Prostate gland (tissue), 2 donors: ENCODE results near the gene UNK. TPM values are rescaled to one million over a fixed set of nuclear protein-coding genes. Genes with fewer than 3 reads are reported as not detected.

Source experiments
- DNase-seq: peaks from one replicate; pipeline ENCODE4 v3.0.0-alpha.2; 2019; ENCODE audit warnings: low spot score
- H3K27ac ChIP-seq, 2 donors: fragments of 200-600 bp; sonication (generic); 2 replicates each; pipeline ENCODE4 v1.5.1; 2017 to 2019
- H3K27me3 ChIP-seq: fragments of 200-600 bp; sonication (generic); replicated peaks from 2 replicates; pipeline ENCODE4 v1.5.1; 2019; ENCODE audit not compliant: insufficient read depth
- H3K36me3 ChIP-seq, 2 donors: fragments of 200-600 bp; sonication (generic); 1 replicate in 1 of 2; 2 replicates in 1 of 2; pipeline versions ENCODE4 v1.5.1 to v1.8.1; 2017 to 2019
- H3K4me1 ChIP-seq: fragments of 200-600 bp; sonication (generic); replicated peaks from 2 replicates; pipeline ENCODE4 v1.5.1; 2019
- H3K4me3 ChIP-seq, 2 donors: fragments of 200-600 bp; sonication (generic); 2 replicates each; pipeline ENCODE4 v1.5.1; 2017 to 2019
- H3K9me3 ChIP-seq: fragments of 200-600 bp; sonication (generic); 2 replicates; pipeline ENCODE4 v1.5.1; 2017
- POLR2A ChIP-seq: fragments of 450-650 bp; IDR thresholded peaks from one replicate; pipeline ENCODE4 v1.6.1; 2016; ENCODE audit warnings: antibody characterized with exemption, mild to moderate bottlenecking
- POLR2AphosphoS5 ChIP-seq: sonication (generic); formaldehyde crosslinking; IDR thresholded peaks from one replicate; pipeline ENCODE4 v1.6.1; 2017; ENCODE audit warnings: antibody characterized with exemption
- WGBS: methylation state at CpG from one replicate; pipeline ENCODE4 v1.1.5; 2018; 5-methylcytosine and 5-hydroxymethylcytosine counted together
- intact Hi-C: fragments of 100-400 bp; cut with DNase I; formaldehyde crosslinking; loops from one replicate; pipeline ENCODE4 v1.14.2; 2022
- total RNA-seq, 2 donors: library from RNA; depleted of rRNA; stranded (reverse); fragments of >200 nt; gene quantifications; one replicate each; pipeline ENCODE4 v1.1.0, GENCODE V29; 2016
- TF ChIP-seq, protein P1 (sequence below), 4 experiments: fragments of 200-600 bp in 2 of 4; fragments of 450-650 bp in 2 of 4; sonication (generic) in 2 of 4; IDR thresholded peaks; 1 replicate in 3 of 4; 2 replicates in 1 of 4; pipeline ENCODE4 v1.5.1; 2016 to 2019; ENCODE audit warnings: antibody characterized with exemption in 4 of 4, mild to moderate bottlenecking in 2 of 4, moderate library complexity in 2 of 4

Gene UNK
- total RNA-seq, 2 donors from 2014 or later: 68.9 to 72.5 TPM

DNA sequence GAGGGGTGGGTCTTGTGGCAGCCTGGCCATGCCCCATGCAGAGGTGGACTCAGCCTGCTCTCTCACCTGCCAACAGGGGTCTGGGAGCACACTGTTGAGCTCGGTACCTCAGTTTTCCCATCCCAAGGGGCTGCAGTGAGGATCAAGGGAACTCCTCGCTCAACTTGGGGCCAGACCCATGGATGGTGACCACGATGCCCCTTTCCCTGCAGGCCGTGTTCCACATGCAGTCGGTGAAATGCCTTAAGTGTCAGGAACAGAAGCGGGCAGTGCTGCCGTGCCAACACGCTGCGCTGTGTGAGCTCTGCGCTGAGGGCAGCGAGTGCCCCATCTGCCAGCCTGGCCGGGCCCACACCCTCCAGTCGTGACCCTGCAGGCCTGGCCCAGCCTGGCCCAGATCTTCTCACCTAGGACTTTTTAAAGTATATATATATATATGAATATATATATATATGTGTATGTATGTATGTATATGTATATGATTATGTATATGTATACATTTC, 39.5 kb downstream of the UNK start:
- WGBS: 86% methylated on average over 13 of the region's 13 CpGs
- intact Hi-C loops: no loop called here
- peaks cover 7% of the 10 kb centered on the region for H3K4me1 ChIP-seq
- H3K4me3 ChIP-seq: no peak overlapping the region
- TF ChIP-seq POLR2AphosphoS5: no peak
- TF ChIP-seq, protein P1, sequence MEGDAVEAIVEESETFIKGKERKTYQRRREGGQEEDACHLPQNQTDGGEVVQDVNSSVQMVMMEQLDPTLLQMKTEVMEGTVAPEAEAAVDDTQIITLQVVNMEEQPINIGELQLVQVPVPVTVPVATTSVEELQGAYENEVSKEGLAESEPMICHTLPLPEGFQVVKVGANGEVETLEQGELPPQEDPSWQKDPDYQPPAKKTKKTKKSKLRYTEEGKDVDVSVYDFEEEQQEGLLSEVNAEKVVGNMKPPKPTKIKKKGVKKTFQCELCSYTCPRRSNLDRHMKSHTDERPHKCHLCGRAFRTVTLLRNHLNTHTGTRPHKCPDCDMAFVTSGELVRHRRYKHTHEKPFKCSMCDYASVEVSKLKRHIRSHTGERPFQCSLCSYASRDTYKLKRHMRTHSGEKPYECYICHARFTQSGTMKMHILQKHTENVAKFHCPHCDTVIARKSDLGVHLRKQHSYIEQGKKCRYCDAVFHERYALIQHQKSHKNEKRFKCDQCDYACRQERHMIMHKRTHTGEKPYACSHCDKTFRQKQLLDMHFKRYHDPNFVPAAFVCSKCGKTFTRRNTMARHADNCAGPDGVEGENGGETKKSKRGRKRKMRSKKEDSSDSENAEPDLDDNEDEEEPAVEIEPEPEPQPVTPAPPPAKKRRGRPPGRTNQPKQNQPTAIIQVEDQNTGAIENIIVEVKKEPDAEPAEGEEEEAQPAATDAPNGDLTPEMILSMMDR (IDR thresholded peaks at IDR 0.05): no peak
- H3K27ac ChIP-seq: no peak overlapping the region
- H3K27me3 ChIP-seq: no peaks in the 10 kb centered on the region
- DNase-seq: no peak
- no peaks in the 10 kb centered on the region for H3K9me3 ChIP-seq
- peaks cover 9 to 10% of the 10 kb centered on the region in 2 donors for H3K36me3 ChIP-seq

- WGBS: 56% methylated on average over 2 of the region's 2 CpGs
- TF ChIP-seq POLR2AphosphoS5: no peak
- TF ChIP-seq, protein P1 (IDR thresholded peaks at IDR 0.05): no peak
- TF ChIP-seq POLR2A: no peak
- H3K9me3 ChIP-seq: no peaks in the 10 kb centered on the region
- peaks cover 7% of the 10 kb centered on the region for H3K4me1 ChIP-seq
- DNase-seq: no peak
- no peak overlapping the region for H3K27ac ChIP-seq
- H3K27me3 ChIP-seq: no peaks in the 10 kb centered on the region
- intact Hi-C loops: no loop called here
- no peak overlapping the region for H3K4me3 ChIP-seq
- H3K36me3 ChIP-seq: peaks cover 6 to 7% of the 10 kb centered on the region in 2 donors
These were observed 40.1 kb downstream of the UNK start for GRCh38 chr17:75824666-75825065.

- intact Hi-C loops: no loop called here
- Histone ChIP-seq H3K4me3 (no peak overlapping the region), H3K36me3 (peaks cover under 1 to 3% of the 10 kb centered on the region in 2 donors), H3K9me3 (no peaks in the 10 kb centered on the region), H3K4me1 (peaks cover 7% of the 10 kb centered on the region), H3K27ac (no peak overlapping the region), H3K27me3 (no peaks in the 10 kb centered on the region)
- TF ChIP-seq, protein P1 (IDR thresholded peaks at IDR 0.05): no peak
- TF ChIP-seq POLR2A (no peak), POLR2AphosphoS5 (no peak)
- 77% methylated on average over 13 of the region's 13 CpGs for WGBS
- no peak for DNase-seq
These were observed 40.5 kb downstream of the UNK start for GRCh38 chr17:75825149-75825552.

DNA sequence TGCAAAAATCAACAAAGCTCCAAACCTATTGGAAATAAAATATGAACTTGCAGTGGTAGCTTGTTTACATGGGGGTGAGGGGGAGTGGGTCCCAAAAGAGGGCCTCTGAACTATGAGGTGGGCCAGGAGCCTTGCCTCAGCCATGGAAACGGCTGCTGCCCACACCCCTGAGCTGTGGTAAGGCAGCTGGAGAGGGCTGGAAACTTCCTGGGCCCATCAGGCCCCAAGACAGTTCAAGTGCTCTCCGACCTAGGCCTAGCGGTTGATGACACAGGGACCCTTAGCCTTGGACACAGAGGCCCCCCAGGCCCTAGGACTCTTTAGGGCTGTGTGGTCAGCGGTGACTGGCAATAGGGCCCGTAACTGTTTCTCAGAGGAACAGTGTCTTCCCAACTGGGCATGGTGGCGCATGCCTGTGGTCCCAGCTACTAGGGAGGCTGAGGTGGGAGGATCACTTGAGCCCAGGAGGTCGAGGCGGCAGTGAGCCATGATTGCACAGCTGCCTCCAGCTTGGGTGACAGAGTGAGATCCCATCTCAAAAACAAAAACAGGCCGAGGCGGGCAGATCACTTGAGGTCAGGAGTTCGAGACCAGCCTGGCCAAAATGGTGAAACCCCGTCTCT, 41.3 kb downstream of the UNK start:
- Histone ChIP-seq H3K9me3 (no peaks in the 10 kb centered on the region), H3K4me1 (peaks cover 7% of the 10 kb centered on the region), H3K27ac (no peak overlapping the region), H3K36me3 (no peaks in the 10 kb centered on the region), H3K27me3 (no peaks in the 10 kb centered on the region), H3K4me3 (no peak overlapping the region)
- WGBS: 92% methylated on average over 12 of the region's 12 CpGs
- TF ChIP-seq POLR2A (no peak), POLR2AphosphoS5 (no peak)
- TF ChIP-seq, protein P1 (IDR thresholded peaks at IDR 0.05): no peak
- intact Hi-C loops: no loop called here
- DNase-seq: no peak
